VCaP (cell line): Measurements from ENCODE around the gene LATS2.

Experiments
- H3K27ac ChIP-seq: fragments of 450-650 bp; 2 replicates; pipeline ENCODE4 v1.5.1; 2017
- CTCF ChIP-seq: fragments of 450-650 bp; conservative IDR thresholded peaks from 2 replicates; pipeline ENCODE4 v1.5.1; 2017; ENCODE audit warnings: mild to moderate bottlenecking, moderate library complexity

LATS2 gene

GRCh38 chr13:21075011-21075378 lies 13.6 kb upstream of the LATS2 start:
- H3K27ac ChIP-seq = no peak overlapping the region
- no peak for TF ChIP-seq CTCF

DNA sequence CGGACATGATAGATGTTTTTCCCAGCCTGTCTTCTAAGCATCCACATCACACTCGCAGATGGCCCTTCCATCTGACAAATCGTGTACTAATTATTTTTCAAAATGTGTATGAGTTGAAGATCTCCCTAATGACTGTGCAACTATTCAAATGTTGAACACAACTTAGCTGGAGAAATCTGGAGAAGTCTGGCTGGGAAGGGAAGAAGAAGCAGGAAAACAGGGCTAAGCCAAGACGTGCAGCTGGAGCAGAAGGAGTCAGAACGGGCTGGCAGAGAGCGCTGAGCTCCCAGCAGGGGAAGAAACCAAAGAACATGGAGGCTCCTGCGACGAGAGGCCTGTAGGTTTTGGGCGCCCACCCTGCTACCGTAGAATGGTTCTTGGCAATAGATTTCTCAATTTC lies 13.2 kb upstream of the LATS2 start:
- no peak for TF ChIP-seq CTCF
- no peak overlapping the region for H3K27ac ChIP-seq

- peak overlapping the region; percentile 83 for H3K27ac ChIP-seq
- TF ChIP-seq CTCF = no peak
These were observed 10.5 kb upstream of the LATS2 start for GRCh38 chr13:21071924-21072323.

DNA sequence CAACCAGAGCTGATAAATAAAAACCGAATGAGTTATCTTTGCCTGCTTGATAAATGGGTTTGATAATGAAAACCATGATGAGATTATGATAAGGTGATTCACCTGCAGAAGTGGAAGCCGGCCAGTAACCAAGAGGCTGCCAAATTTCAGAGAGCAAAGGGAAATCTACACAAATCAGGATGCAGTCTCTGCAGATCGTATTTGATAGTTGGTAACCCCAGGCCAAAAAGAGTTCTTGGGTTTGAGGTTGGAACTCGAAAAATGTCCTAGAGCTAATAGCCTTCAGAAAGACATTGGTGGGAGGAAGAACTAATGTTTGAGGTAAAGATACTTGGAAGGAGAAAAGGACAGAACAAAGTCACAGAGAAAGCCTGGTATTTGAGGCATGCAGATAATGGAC lies 9.6 kb upstream of the LATS2 start:
- TF ChIP-seq CTCF = no peak
- peak overlapping the region; percentile 83 for H3K27ac ChIP-seq

GRCh38 chr13:21069561-21070004 lies 8.2 kb upstream of the LATS2 start:
- peak overlapping the region; percentile 83; the same call in 1 of the 2 replicates for H3K27ac ChIP-seq
- TF ChIP-seq CTCF = no peak

DNA sequence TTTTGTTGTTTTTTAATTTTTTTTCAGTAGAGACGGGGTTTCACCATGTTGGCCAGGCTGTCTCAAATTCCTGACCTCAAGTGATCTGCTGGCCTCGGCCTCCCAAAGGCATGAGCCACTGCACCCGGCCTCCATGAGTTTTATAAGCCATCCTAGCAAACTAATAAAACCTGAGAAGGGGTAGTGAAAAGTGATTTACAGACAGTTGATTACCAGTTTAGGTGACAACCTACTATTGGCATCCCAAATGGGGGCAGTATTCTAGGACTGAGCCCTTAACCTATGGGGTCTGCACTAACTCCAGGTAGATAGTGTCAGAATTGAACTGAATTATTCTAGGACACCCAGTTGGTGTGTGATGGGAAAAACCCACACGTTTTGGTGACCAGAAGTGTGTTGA lies 6.5 kb upstream of the LATS2 start:
- no peak for TF ChIP-seq CTCF

GRCh38 chr13:21066946-21067345 lies 5.6 kb upstream of the LATS2 start:
- no peak overlapping the region for H3K27ac ChIP-seq
- no peak for TF ChIP-seq CTCF

More for the DNA sequence above, 6.5 kb upstream of the LATS2 start:
- H3K27ac ChIP-seq = no peak overlapping the region

DNA sequence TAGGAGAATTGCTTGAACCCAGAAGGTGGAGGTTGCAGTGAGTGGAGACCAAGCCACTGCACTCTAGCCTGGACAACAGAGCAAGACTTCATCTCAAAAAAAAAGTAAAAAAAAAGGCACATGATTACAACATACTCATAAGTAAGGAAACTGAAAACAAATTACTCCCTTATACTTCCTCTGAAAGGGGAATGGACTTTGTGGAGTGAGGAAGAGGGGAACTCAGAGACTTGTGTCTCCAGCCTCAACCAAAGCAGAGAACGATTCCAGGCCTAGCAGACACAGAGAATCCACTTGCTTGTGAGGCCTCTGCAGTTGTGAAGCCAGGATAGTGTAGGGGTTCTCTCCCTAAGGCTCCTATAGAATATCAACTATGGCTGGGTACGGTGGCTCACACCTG lies 4.3 kb upstream of the LATS2 start:
- no peak for TF ChIP-seq CTCF
- no peak overlapping the region for H3K27ac ChIP-seq
